Activated T-helper 9 cell treated with anti-CD3 and anti-CD28 coated beads, Interleukin-2, amount 50 U/mL, for 16 hours (primary cell): ENCODE measurements around the gene MIPOL1.
"Not testable (repeated sequence)": the region's sequence is repeated elsewhere in the genome, so short reads cannot be mapped to it uniquely, and the experiment has no call there.

Experiments used
- DNase-seq: peaks from one replicate; pipeline ENCODE4 v3.0.0-alpha.2; 2020; ENCODE audit warnings: low read depth

Gene MIPOL1, protein sequence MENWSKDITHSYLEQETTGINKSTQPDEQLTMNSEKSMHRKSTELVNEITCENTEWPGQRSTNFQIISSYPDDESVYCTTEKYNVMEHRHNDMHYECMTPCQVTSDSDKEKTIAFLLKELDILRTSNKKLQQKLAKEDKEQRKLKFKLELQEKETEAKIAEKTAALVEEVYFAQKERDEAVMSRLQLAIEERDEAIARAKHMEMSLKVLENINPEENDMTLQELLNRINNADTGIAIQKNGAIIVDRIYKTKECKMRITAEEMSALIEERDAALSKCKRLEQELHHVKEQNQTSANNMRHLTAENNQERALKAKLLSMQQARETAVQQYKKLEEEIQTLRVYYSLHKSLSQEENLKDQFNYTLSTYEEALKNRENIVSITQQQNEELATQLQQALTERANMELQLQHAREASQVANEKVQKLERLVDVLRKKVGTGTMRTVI

DNA sequence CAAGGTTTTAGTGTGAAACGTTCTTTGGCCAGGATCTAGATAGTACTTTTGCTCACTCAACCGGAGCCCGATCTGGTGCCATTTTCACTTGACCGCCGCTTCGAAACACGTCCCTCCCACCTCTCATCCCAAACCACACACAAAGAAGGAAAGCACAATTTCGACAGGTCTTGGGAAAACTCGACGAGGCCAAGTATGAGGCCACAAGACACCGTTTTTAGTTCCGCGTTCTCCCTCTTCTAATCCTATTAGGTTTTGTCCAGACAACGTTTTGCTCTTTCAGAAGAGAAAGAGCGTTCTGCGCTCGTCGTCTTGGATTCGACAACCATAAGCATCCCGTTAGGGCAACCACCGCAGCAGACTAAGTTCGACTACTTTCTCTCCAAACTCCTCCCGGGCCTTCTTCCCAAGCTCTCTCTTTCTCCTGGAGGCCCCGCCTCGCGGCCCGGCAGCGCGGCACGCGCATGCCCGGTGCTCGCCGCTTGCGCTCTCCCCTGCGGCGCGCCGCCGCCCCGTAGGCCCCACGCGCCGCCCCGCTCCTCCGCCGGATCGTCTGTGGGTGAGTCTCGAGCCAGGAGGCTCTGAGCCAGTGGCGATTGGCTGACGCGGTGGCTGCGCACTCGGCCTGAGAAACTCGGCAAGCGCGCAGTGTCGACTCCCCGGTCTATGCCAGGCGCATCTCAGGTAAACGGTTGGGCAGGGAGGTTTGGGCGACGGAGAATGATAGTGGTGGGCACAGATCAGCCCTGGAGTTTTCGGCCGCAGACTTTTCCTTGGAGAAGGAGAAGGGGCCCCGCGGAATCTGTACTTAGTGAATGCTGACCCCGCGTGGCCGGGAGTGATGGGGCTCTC lies at the start of gene MIPOL1:
MIPOL1 (plus strand) TSS at position 517 of the 852 bp plus-strand sequence. CDS start 49,952 bp downstream, outside the sequence.
- no peak for DNase-seq

DNA sequence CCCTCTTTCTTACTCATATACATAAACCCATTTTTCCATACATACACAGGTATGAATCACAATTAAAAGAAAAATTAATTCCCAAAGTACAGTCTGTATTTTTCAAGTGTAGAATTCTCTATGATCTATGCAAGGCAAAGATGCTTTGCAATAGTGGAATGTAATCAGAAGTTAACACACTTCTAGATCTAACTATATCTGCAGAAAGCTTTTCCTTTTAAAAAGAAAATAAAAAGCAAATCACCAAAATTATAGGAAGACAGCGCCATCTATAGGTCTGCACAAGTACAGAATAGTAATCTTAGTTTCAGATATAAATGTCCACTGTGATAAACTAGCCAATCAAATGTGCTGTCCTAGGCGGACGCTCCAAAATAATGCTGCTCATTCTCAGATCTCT lies 47.3 kb upstream of the MIPOL1 start:
- no peak for DNase-seq

DNA sequence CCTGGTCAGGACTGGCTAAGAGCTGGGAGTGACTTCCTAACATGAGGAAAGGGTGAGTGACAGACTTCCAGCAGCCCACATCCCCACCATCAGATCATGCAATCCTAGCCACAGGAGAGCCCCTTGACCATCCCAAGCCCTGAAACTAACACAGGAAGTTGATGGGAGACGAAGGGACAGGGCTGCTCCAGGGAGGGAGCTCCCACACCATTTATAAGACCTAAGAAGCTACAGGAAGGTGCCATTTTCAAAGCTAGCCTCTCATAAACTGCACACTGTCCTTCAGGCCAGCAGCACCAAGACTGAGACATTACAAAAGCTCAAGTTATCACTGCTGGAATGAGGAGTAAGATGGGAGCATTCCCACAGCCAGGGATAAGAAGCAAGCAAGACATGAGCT lies 44.7 kb upstream of the MIPOL1 start:
- no peak for DNase-seq

DNA sequence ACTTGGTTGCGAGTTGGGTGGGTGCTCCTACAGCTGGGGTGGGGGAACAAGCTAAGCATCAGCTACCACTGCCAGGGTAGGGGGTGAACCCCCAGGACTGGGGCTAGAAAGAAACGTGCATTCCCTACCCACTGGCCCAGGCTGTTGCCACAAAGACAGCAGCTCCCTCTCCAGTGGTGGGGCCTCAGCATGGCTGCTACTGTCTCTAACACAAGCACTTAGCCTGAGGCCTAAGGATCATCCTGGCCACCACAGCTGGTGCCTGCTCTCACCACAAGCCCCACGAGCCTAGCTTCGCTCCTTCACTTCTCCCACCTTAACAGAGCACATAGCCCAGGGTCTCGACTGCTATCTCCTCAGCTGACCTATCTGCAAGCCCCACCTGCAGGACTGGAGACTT lies 44.3 kb upstream of the MIPOL1 start:
- no peak for DNase-seq

DNA sequence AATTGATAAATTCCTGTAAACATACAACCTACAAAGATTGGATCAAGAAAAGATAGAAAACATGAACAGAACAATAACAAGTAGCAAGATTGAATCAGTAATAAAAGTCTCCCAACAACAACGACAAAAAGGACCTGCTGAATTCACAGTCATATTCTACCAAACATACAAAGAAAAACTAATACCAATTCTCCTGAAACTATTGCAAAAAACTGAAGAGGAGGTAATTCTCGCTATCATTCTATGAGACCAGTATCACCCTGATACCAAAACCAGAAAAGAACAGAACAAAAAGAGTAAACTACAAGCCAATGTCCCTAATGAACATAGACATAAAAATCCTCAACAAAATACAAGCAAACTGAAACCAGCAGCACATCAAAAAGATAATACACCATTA lies 39.8 kb upstream of the MIPOL1 start:
- DNase-seq = no peak

DNA sequence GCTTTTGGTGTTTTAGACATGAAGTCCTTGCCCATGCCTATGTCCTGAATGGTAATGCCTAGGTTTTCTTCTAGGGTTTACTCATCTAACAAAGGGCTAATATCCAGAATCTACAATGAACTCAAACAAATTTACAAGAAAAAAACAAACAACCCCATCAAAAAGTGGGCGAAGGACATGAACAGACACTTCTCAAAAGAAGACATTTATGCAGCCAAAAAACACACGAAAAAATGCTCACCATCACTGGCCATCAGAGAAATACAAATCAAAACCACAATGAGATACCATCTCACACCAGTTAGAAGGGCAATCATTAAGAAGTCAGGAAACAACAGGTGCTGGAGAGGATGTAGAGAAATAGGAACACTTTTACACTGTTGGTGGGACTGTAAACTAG lies 35.4 kb upstream of the MIPOL1 start:
- not testable (repeated sequence) for DNase-seq

DNA sequence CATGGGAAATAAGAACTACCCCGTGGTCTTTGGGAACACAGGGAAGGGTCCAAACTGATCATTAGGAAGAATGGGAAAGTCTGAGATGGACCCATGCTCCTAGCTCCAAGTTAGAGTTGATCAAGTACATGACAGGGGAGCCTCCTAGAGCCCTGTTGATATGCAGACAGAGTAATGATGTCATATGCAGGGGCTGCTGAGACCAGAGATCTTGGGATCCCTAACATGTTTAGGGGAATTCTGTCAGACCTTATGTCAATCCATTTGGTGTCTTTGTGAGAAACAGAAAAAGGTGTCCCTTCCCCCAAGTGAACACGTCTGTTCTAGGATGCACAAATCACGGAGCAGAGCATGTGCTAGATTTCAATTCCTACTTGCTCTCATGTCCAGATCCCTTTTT lies 31.9 kb upstream of the MIPOL1 start:
- DNase-seq = no peak

DNA sequence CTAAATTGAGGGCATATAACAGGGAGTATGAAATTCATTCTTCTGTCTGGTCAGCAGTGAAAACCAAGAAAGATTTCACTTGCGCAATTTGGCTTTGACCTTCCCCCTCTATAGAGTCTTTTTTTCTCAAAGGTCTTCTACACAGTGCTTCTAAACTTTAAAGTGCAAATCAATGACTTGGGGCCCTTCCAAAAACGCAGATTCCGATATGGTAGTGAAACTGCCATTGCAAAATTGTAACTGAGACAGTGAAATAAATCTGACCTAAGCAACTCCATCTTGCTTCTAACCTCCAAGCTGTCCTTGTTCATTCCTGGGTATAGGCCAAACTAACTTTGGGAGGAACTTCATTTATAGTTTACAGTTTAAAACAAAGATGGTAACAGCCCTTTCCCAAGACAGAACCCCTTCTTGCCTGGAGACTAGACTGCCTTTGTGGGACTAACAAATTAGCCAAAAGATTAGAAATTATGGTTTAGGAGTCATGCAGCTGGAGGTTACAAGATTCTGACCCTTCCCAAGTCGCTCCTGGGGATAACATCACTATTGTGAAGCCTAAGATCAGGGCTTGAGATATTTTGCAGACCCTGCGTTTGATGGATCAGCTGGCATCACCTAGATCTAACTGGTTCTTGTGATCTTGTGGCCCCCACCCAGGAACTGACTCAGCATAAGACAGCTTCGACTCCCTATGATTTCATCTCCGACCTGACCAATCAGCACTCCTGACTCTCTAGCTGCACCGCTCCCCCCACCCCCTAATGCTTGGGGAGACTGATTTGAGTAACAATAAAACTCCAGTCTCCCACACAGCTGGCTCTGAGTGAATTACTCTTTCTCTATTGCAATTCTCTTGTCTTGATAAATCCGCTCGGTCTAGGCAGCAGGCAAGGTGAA lies 30.3 kb upstream of the MIPOL1 start:
- DNase-seq = no peak

DNA sequence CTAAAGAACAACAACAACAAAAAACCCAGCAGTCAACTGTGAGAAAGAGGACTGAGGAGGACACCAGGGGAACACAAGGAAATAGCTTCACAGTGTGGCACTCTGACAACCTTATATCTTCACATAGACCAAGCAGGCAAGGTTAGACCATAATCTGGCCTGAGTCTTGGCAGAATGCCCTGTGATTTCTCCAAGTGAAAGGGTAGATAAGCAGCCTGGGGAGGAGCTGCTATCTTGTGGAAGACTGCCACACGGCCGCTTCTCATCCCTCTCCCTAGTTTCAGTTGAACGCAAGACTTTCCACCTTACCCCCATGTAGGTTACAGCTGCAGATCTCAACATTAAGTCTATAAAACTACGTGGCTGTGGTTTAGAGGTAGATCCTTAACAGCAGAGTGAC lies 29.0 kb upstream of the MIPOL1 start:
- DNase-seq = no peak

DNA sequence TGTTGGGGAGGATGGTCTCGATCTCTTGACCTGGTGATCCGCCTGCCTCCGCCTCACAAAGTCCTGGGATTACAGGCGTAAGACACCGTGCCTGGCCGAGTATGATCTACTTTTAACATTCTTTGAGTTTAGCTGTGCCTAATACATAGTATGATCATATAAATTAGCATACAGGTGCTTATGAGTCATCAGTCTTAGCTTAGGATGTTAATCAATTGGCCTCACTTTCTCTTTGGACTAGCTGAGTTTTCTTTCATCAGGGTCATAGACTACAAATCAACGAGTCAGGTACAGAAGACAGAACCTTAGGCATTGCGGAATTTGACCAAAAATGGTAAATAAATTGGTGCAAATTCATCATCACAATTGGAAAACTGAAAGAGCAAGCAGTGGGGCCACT lies 27.5 kb upstream of the MIPOL1 start:
- no peak for DNase-seq

DNA sequence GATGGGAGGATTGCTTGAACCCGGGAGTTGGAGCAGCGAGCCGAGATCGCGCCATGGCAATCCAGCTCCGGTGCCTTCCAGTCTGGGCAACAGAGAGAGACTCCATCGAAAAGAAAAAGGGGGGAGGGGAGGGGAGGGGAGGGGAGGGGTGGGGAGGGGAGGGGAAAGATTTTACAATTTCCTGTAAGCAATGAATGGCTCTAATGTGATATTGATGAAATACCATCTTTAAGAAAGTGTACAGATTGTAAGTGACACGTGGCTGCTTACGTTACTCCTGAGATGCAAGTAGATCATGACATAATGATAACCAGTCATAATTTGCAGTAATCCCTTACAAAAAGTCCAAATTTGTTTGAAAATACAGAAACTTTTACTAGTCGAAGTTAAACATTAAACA lies 26.7 kb upstream of the MIPOL1 start:
- no peak for DNase-seq

DNA sequence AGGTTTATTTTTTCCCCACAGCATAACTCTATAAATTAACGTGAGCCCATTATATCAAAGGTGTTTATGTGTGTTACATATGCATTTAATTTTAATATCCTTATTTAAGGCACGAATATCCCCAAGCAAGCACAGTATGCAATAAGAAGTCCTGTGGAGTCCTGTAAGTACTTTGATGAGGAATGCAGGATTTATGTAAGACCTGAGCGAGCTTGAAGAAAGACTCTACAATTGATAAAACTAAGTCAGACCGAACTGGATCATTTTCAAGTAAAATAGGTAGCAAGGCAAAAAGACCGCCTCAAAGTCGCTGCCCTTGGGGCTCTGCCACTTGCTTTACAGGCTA lies 26.1 kb upstream of the MIPOL1 start:
- no peak for DNase-seq

DNA sequence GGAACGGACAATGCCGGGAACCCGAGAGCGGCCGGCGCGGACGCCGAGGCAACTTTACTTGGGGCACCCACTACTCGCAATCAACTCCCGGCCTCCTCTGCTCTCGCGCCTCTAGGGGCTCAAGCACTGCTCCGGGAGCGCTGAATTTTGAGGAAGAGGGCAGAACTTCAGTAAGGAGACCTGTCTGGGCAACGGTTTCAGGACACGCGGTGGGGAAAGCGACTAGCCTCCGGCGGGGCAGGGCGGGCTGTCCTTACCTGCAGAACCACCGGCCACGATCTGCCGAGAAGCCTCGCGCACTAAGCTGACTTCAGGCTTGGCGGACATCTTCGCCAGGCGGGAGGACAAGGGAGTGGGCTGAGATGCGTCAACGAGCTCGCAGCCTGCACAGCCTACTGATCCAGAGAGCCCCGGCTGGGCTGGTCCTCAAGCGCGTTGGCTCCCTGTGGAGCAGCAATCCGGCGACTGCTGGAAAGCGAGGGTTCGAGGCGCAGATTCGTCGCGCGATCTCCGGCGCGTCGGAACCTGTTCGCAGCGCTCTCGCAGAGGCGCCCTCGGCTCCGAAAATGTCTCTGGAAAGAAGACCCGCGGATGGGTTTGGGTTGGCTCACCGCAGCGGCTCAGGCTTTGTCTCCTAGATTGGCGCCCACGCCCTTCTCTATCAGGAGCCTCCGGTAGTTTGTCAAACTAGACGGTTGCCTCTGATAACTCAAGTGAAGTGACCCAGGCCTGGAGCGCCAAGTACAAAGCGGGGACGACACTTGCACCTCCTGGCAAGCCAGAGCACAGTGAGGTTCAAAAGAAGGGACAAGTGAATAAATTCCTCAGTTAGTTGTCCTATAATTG lies 25.5 kb upstream of the MIPOL1 start, which contains the start of gene SLC25A21:
SLC25A21 (minus strand) TSS at position 583 of the 846 bp plus-strand sequence.
- DNase-seq = no peak

DNA sequence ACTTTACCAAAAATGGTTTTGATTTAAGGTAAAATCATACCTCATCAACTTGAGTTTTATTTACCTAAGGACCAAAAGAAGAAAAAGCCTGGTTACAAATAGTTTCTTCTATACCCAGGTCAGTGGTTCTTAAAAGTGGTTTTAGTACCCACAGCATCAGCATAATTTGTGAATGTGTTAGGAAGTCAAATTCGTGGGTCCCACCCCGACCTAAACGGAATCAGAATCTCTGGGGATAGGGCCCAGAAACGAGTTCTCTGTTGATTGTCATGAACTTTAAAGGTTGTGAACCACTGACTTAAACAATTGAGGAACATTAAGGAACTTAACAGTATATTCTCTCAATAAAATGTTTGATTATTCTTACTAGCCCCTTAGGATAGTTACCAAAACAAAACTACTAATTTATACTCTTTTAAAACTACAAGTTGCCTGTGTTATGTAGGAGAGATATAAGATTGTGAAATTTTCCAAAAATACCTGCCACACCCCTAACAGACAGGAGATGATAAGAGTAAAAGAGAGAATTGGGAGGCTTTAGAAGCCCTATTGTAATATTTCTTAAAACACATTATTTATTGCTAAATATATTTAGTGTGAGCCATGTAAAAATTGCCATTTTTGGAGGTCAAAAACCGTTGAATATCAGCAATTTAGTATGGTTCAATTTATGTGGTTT lies 24.7 kb upstream of the MIPOL1 start:
- DNase-seq = no peak

DNA sequence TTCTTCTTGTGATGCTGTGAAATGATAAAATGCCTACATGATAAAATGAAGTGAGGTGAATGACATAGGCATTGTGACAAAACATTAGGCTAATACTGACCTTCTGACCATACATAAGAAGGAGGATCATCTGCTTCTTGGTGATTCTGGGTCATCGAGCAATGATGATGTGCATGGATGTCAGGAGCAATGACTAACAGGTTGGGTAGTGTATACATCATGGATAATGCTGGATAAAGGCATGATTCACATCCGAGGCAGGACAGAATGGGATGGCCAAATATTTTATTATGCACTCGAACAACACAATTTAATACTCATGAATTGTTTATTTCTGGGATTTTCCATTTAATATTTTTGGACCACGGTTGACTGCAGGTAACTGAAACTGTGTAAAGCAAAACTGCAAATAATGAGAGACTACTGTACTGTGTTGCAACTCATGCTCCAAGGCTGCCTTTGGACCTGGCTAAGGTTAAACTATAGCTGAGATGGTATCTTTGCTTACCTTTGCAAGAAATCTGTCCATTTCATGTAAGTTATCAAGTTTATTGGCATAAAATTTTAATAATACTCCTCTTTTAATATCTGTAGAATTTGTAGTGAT lies 17.7 kb upstream of the MIPOL1 start:
- no peak for DNase-seq

DNA sequence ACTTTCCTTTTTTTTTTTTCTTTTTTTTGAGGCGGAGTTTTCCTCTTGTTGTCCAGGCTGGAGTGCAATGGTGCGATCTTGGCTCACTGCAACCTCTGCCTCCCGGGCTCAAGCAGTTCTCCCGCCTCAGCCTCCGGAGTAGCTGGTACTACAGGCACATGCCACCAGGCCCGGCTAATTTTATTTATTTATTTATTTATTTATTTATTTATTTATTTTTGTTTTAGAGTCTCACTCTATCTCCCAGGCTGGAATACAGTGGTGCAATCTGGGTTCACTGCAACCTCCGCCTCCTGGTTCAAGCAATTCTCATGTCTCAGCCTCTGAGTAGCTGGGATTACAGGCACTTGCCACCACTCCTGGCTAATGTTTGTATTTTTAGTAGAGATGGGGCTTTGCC lies 16.9 kb upstream of the MIPOL1 start:
- DNase-seq = not testable (repeated sequence)

DNA sequence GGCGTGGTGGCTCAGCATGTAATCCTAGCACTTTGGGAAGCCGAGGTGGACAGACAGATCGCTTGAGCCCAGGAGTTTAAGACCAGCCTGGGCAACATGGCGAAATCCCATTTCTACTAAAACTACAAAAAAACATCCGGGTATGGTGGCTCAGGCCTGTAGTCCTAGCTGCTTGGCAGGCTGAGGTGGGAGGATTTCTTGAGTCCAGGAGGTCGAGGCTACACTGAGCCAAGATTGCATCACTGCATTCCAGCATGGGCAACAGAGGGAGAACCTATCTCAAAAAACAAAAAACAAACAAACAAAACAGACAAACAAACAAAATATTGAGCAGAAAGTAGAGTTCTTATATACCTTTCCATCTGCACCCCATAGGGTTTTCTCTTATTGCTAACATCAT lies 16.3 kb upstream of the MIPOL1 start:
- DNase-seq = no peak

DNA sequence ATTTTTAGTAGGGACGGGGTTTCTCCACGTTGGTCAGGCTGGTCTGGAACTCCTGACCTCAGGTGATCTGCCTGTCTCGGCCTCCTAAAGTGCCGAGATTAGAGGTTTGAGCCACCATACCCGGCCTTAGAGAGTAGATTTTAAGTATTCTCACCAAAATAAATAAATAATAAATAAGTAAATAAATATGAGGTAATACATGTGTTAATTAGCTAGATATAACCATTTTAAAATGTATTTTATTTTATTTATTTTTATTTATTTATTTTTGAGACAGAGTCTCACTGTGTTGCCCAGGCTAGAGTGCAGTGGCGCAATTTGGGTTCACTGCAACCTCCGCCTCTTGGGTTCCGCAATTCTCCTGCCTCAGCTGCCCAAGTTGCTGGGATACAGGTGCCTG lies 13.2 kb upstream of the MIPOL1 start:
- DNase-seq = not testable (repeated sequence)

DNA sequence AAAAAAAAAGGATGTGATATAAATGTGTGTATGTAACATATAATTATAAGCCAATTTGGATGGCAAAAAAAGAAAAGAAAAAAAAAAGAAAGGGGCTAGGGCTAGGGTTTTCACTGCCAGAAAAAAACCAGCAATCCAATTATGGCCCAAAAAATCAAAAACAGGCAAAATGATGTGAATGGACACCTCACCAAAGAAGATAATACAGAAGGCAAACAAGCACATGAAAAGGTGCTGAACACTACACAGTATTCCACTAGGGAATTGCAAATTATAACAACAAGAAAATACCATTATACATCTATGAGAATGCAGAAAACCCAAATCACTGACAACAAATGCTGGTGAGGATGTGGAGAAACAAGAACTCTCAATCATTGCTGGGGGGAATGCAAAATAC lies 12.1 kb upstream of the MIPOL1 start:
- DNase-seq = no peak

DNA sequence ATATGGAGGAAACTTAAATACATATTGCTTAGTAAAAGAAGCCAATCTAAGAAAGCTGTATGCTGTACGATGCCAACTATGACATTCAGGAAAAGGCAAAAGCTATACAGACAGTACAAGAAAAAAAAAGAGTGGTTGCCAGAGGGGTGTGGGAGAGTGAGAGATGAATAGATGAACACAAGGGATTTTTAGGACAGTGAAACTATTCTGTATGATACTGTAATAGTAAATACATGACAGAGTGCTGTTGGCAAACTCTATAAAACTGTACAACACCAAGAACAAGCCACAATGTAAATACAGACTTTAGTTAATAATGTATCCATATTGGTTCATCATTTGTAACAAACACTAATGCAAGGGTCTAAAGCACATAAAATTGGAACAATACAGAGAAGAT lies 10.9 kb upstream of the MIPOL1 start:
- no peak for DNase-seq
